ENCODE data around the gene GLRB. TPM values are rescaled to one million over a fixed set of nuclear protein-coding genes. Genes with fewer than 3 reads are reported as not detected.
"Not testable (repeated sequence)": the region's sequence is repeated elsewhere in the genome, so short reads cannot be mapped to it uniquely, and the experiment has no call there.

GLRB gene
- total and polyA plus RNA-seq, 7 donors = under 0.01 to 14.5 (median 4.7) TPM; not detected in 1

DNA sequence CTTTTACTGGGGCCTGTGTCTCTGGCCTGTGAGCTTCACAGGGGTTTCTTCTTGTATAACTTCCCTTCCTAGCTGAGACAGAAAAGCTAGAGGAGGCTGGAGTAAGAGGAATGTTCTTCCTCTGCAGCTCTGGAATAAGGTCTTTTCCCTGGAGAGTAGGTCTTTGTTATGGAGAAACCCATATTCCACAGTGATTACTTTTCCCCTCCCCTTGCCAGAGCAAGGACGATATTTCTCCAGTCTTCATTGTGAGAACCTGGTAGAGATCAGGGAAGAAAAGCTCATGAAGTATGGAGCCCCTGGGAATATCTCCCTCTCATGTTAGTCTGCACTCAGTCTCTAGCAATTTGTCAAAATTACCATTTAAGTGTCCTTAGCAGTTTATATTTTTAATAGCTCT lies 18.7 kb upstream of the GLRB start:
- DNase-seq = no peak
- H3K27ac ChIP-seq = no peak overlapping the region
- 54 to 89% methylated on average over 1 of the region's 1 CpG for WGBS, 2 donors
- TF ChIP-seq POLR2AphosphoS5 (IDR thresholded peaks at IDR 0.05) (no peak), EP300 (IDR thresholded peaks at IDR 0.05) (no peak), POLR2A (IDR thresholded peaks at IDR 0.05) (no peak)
- intact Hi-C loops (cut with DNase I) = no loop called here
- no peaks in the 10 kb centered on the region for H3K9me3 ChIP-seq
- H3K4me1 ChIP-seq = no peaks in the 10 kb centered on the region
- H3K36me3 ChIP-seq = no peaks in the 10 kb centered on the region
- no peaks in the 10 kb centered on the region for H3K27me3 ChIP-seq
- no peak overlapping the region for H3K4me3 ChIP-seq

DNA sequence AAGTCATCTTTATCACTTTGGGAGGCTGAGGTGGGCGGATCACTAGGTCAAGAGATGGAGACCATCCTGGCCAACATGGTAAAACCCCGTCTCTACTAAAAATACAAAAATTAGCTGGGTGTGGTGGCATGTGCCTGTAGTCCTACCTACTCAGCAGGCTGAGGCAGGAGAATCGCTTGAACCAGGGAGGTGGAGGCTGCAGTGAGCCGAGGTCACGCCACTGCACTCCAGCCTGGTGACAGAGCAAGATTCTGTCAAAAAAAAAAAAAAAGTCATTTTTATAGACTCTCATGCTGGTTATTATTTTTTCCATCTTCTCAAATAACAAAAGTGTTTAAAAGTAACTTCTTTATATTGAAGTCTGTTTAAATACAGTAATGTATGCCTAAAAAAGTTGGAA lies 17.1 kb upstream of the GLRB start:
- 92 to 93% methylated on average over 5 of the region's 5 CpGs for WGBS, 2 donors
- intact Hi-C loops (cut with DNase I) = not testable (repeated sequence)

DNA sequence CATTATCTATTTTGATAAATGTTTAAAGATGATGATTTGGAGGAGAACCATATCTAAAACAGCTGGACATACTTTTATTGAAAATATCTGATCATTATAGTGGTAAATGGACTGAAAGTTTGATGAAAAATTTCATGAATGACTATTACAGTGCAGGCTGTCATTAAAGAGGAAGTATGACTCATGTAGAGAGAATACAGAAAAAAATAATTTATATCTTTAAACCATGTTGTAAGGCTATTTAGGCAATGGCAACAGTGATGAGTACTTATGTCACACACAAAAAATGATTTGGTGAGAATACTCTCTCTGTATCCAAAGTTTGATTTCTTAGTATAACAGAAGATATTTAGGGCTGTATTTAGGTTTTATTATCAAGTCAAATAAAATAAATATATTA lies 3.9 kb upstream of the GLRB start:
- Histone ChIP-seq H3K27ac (no peak overlapping the region), H3K4me1 (peaks cover 0 to 5% (median 0%) of the 10 kb centered on the region in 4 donors), H3K36me3 (no peaks in the 10 kb centered on the region), H3K9me3 (no peaks in the 10 kb centered on the region), H3K27me3 (no peaks in the 10 kb centered on the region), H3K4me3 (no peak overlapping the region)
- no peak for DNase-seq
- TF ChIP-seq POLR2AphosphoS5 (IDR thresholded peaks at IDR 0.05) = no peak
- TF ChIP-seq, protein P1, sequence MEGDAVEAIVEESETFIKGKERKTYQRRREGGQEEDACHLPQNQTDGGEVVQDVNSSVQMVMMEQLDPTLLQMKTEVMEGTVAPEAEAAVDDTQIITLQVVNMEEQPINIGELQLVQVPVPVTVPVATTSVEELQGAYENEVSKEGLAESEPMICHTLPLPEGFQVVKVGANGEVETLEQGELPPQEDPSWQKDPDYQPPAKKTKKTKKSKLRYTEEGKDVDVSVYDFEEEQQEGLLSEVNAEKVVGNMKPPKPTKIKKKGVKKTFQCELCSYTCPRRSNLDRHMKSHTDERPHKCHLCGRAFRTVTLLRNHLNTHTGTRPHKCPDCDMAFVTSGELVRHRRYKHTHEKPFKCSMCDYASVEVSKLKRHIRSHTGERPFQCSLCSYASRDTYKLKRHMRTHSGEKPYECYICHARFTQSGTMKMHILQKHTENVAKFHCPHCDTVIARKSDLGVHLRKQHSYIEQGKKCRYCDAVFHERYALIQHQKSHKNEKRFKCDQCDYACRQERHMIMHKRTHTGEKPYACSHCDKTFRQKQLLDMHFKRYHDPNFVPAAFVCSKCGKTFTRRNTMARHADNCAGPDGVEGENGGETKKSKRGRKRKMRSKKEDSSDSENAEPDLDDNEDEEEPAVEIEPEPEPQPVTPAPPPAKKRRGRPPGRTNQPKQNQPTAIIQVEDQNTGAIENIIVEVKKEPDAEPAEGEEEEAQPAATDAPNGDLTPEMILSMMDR (IDR thresholded peaks at IDR 0.05) = no peak
- intact Hi-C loops (cut with DNase I) = no loop called here

More for the DNA sequence above, 17.1 kb upstream of the GLRB start:
- DNase-seq, H3K4me1 ChIP-seq, H3K4me3 ChIP-seq, H3K27me3 ChIP-seq, H3K36me3 ChIP-seq, H3K9me3 ChIP-seq, H3K27ac ChIP-seq: not testable (repeated sequence)

DNA sequence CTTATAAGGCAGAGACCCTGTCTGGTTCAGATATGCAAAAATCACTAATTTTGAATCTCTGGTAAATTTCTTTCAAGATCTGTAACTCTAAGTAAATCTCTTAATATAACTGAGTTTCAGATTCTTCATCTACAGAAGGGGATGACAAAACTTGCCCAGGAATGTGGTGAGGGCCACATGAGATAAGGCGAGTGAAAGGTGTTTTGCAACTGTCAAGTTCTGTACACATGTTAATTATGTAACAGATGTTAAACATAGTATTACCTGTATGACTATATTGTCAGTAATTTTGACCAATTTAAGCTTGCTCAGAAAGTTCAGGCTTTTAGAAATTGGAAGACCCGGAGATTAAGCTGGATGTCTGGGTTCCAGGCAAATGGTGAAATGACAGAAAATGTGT lies 549 bp upstream of the GLRB start:
- 63 to 79% methylated on average over 2 of the region's 2 CpGs for WGBS, 2 donors
- H3K4me3 ChIP-seq = peak overlapping the region; percentile 71 to 89 (median 75)
- no peak overlapping the region for H3K27ac ChIP-seq

DNA sequence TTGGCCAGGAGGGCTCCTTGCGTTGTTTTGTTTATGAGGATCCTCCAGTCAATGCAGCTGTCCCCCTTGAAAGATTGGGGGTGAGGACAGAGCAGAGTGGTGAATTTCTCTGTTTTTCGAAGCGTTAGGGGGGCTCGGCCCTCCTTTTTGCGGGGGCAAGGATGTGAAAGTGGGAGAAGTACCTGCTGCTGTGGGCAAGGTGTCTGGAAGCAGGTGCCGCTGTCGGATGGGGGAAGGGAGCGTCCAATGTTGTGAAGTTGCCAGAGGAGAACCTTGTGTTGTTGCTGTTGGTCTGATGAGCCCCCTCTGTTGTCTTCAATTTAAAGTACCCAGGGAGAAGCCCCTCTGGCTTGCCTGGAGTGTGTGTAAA lies 613 bp downstream of the GLRB start:
- intact Hi-C loops (cut with DNase I) = no loop called here
- no peak for TF ChIP-seq EP300 (IDR thresholded peaks at IDR 0.05)
- TF ChIP-seq, protein P1 (IDR thresholded peaks at IDR 0.05) = no peak
- TF ChIP-seq POLR2AphosphoS5 (IDR thresholded peaks at IDR 0.05) = no peak
- no peak for TF ChIP-seq POLR2A (IDR thresholded peaks at IDR 0.05)
- peak overlapping the region; percentile 71 to 89 (median 75) for H3K4me3 ChIP-seq
- no peaks in the 10 kb centered on the region for H3K9me3 ChIP-seq
- DNase-seq = peak; percentile 47
- no peaks in the 10 kb centered on the region for H3K36me3 ChIP-seq
- H3K27ac ChIP-seq = peak overlapping the region in 2 of 4 donors; percentile 46 to 50
- H3K27me3 ChIP-seq = no peaks in the 10 kb centered on the region
- WGBS, 2 donors = 1% methylated on average over 8 of the region's 8 CpGs
- H3K4me1 ChIP-seq = peaks cover 0 to 5% (median 0%) of the 10 kb centered on the region in 4 donors

More for the DNA sequence above, 549 bp upstream of the GLRB start:
- no peaks in the 10 kb centered on the region for H3K9me3 ChIP-seq
- TF ChIP-seq POLR2A (IDR thresholded peaks at IDR 0.05) (no peak), EP300 (IDR thresholded peaks at IDR 0.05) (no peak), POLR2AphosphoS5 (IDR thresholded peaks at IDR 0.05) (no peak)
- TF ChIP-seq, protein P1 (IDR thresholded peaks at IDR 0.05) = no peak
- intact Hi-C loops (cut with DNase I) = no loop called here
- DNase-seq = no peak
- H3K36me3 ChIP-seq = no peaks in the 10 kb centered on the region
- H3K4me1 ChIP-seq = peaks cover 0 to 5% (median 0%) of the 10 kb centered on the region in 4 donors
- H3K27me3 ChIP-seq = no peaks in the 10 kb centered on the region

DNA sequence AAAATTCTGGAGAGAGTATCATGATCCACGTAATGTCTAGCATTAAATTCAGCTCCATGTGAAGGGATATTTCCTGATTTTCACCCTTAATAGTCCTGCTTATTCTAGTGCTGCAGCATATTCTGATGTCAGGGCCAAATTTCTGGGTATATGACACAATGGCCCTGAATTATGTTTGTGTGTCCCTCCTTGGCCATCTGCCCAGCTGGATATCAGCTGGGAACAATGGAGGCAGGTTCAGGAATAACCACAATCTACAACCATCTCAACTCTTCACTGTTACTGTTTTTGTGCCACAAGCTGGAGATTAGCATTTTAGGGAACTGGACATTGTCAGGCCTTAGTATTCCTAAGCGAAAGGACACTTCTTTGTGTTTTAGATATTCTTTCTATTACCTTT lies 3.5 kb downstream of the GLRB start:
- no peak for DNase-seq
- no peaks in the 10 kb centered on the region for H3K36me3 ChIP-seq
- H3K4me1 ChIP-seq = peaks cover 0 to 5% (median 0%) of the 10 kb centered on the region in 4 donors
- intact Hi-C loops (cut with DNase I) = no loop called here
- H3K9me3 ChIP-seq = no peaks in the 10 kb centered on the region
- 90 to 93% methylated on average over 2 of the region's 2 CpGs for WGBS, 2 donors
- H3K27me3 ChIP-seq = no peaks in the 10 kb centered on the region
- no peak overlapping the region for H3K4me3 ChIP-seq
- no peak overlapping the region for H3K27ac ChIP-seq
- TF ChIP-seq, protein P1 (IDR thresholded peaks at IDR 0.05) = no peak
- TF ChIP-seq POLR2A (IDR thresholded peaks at IDR 0.05) = no peak
- TF ChIP-seq POLR2AphosphoS5 (IDR thresholded peaks at IDR 0.05) = no peak
- TF ChIP-seq EP300 (IDR thresholded peaks at IDR 0.05) = no peak

All from sigmoid colon (tissue), 7 donors.